Aortic smooth muscle cell (primary cell): ENCODE measurements around the gene ATP6V1D. TPM values are rescaled to one million over a fixed set of nuclear protein-coding genes. Genes with fewer than 3 reads are reported as not detected.

ENCODE experiments used
- total RNA-seq: library from RNA; depleted of rRNA; stranded (reverse); fragments of >200 nt; gene quantifications from 2 replicates; pipeline ENCODE4 v1.2.3, GENCODE V29; 2014

The ATP6V1D gene
- 151 and 158 TPM in 2 replicates for total RNA-seq

DNA sequence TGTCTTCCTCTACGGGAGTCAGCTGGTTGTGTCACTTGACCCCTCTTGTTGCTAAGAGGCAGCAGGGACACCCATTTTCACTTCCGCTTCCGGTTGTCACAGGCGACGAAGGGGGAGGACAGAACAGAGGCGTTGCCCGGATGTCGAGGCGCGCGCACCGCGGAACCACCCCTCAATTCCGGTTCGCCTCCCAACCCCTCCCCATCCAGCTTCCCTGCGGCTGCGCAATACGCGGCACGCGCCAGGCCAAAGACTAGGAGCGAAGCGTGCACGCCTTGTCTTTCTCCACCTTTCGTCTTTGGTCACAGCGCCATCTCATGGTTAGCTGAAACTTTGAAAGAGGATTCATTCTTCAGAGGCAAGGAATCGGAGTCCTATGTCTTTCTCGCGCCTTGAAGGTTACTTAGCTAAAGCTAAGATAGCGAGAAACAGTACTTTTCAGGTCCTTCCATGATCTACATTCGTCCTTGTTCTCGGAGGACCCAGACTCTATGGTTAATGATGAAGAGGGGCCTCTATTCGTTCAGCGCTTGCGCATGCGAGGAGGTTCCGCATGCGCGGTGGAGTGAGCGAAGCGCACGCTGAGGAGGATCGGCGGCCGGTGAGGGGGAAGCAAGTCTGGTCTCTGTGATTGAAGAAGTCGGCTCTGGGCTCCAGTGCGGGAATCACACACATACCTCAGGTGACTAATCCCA lies at the start of gene ATP6V1D, which contains the start of gene EIF2S1:
Gene ATP6V1D, minus strand, starts transcription at position 30 of the 695 bp plus-strand sequence. CDS start 106 bp downstream, outside the sequence.
Gene EIF2S1, plus strand, starts transcription at position 554 of the 695 bp plus-strand sequence. CDS start 4,440 bp downstream, outside the sequence.

Other genes starting within 250 kb of the ATP6V1D start
- gene GARIN2, start 170.4 kb downstream of the ATP6V1D start, total RNA-seq: not detected in 2 replicates
- gene PALS1, start 118.4 kb downstream of the ATP6V1D start, total RNA-seq: 19.2 and 26.2 TPM in 2 replicates
- gene EIF2S1, start 524 bp upstream of the ATP6V1D start, total RNA-seq: 223 and 261 TPM in 2 replicates
- 2.2 and 2.9 TPM in 2 replicates for gene PLEK2, start 52.4 kb upstream of the ATP6V1D start, total RNA-seq
- 1.1 and 1.2 TPM in 2 replicates for gene TMEM229B, start 128.9 kb upstream of the ATP6V1D start, total RNA-seq
- gene PLEKHH1, start 173.5 kb upstream of the ATP6V1D start, total RNA-seq: 0.19 and 0.26 TPM in 2 replicates
- 10.1 and 12.3 TPM in 2 replicates for gene PIGH, start 240.5 kb upstream of the ATP6V1D start, total RNA-seq